ENCODE measurements around the gene STRIT1.
"Not testable (repeated sequence)": the region's sequence is repeated elsewhere in the genome, so short reads cannot be mapped to it uniquely, and the experiment has no call there.

STRIT1 gene

DNA sequence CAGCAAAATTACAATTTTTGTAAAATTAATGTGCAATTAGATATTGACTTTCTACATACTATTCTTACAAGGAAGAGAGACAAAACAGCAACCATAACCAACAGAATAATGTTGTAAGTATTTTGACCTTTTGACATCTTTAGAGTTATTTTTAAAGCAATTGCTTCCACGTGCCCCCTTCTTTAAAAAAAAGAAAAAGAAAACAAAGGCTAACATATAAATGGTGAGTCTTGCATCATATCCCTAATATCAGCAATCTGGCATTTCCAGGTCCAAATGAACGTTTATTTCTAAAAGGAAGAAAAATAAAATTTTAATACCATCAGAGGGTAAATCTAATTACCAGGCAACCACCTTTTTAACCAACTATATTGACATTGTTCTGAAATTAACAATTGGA is 19.3 kb upstream of the STRIT1 start:
- no peak for DNase-seq

DNA sequence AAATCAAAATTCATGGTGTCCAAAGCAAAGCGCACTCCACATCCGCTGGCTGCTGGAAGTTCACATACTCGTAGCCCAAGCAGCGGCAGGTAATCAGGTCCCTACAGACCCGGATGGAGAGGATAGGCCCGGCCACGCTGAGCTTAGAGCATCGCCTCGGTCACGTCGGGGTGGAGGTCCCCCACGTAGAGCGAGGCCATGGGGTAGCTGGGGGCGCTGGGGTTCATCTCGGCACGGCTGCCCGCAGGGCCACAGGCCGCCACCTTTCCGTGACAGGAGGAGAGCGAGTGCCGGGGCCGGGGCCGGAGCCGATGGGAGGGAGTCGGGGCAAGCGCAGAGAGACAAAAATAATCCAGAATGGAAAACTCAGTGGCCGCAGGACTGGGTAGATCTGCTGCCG is 16.1 kb upstream of the STRIT1 start:
- no peak for DNase-seq

DNA sequence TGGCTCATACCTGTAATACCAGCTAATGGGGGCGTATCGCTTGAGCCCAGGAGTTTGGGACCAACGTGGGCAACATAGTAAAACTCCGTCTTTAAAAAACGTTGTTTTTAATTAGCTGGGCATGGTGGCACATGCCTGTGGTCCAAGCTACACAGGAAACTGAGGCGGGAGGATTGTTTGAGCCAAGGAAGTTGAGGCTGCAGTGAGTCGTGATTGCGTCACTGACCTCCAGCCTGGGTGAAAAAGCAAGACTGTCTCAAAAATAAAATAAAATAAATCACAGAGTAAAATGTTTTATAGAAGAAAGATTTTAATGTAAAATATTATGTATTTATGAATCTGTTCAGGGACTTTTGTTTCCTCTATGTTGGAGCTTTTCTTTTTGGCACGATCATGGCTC is 15.3 kb upstream of the STRIT1 start:
- DNase-seq = no peak

DNA sequence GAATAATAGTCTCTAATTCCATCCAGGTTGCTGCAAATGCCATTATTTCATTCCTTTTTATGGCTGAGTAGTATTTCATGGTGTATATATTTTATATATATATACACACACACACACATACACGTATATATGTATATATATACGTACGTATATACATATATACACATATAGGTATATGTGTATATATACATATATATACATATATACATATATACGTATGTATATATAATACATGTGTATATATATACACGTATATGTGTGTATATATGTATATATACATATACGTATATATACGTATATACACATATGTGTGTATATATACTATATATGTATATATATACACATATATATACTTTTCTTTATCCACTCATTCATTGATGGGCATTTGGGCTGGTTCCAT is 13.7 kb upstream of the STRIT1 start:
- no peak for DNase-seq

DNA sequence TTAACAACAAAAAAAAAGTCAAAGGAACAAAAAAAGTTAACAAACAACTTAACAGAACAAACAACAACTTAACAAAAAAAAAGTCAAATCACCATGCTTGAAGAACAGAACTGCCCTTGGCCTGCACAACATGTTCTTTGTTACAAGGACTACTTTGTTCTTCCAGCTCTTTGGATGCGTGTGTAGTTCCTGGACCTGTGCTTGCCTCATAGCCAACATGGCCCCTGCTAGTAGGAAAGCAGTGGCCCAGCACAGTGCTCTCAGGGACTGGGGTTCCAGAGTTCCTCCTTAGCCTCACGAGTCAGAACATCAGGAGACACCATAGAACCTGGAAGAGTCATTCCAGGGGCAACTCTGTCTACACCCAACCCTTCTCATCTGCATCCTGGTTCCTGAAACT is 10.9 kb upstream of the STRIT1 start:
- no peak for DNase-seq

DNA sequence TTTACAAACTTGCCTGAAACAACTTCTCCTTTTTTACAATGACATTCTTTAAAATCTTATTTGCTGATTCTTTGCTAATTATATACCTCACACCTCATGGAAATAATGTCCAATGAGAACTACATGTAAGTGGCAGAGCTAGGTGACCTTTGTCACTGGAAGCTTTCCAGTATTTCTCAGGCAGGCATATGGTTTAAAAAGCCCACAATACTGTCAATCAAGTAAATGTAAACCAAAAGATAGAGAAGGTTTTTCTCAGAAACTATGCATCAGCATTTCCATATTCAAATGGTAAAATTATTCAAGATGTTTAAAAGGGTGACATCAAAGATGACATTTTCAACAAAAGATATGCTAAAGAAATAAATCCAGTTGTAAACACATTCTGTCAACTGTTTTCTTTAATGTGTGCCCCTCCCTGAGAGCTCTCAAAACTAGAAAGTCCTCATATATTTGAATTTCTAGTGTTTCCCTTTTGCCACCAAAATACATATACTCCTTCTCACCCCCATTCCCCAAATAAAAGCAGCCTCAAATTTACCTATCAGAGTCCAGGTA is 10.1 kb upstream of the STRIT1 start:
- no peak for DNase-seq

DNA sequence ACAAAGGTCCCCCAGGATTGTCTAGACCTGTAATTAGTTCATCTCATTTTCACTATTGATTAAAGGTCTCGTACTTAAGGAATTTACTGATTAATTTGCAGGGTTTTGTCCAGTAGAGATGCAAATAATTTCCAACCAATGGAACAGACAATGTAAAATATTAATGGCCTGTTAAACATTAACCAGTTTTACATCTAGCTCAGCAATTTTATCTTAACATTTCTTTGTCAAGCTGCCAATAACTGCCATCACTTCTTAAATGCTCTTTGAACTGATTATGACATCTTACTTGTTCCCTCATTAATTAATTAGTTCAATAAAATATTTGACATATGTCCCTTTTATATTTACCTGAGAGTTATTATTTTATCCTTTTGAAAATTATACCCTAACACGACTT is 9.4 kb upstream of the STRIT1 start:
- DNase-seq = no peak

DNA sequence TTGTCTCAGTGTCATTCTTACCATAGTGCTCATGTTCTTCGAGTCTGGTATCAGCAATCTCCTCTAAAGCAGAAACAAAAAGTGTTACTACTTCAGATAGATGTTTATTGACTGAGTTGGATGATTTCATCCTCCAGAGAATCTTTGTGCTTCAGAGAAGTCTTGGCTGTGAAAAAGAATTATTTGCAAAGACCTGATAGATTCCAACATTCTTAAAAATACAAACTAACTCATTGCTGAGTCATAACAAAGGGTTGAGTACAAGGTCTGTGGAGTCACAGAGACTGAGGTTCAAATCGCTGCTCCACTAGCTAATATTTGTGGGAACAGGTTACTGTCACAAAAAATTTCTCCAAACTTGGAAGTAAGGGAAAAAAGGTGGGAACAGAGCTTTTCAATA is 9.0 kb upstream of the STRIT1 start:
- DNase-seq = no peak

DNA sequence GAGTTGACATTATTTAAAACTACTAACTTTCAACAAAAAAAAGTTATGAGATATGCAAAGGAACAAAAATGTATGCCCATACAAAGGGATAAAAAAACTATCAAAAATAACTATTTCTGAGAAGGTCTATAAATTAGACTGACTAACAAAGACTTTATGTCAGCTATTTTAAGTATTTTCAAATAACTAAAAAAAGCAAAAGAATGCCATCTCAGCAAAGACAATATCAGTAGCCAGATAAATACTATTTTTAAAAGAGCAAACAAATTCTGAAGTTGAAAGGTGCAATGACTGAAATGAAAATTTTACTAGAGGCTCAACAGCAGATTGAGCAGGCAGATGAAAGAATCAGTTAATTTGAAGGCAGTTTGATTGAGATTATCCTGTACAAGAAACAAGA is 3.6 kb upstream of the STRIT1 start:
- DNase-seq = no peak

DNA sequence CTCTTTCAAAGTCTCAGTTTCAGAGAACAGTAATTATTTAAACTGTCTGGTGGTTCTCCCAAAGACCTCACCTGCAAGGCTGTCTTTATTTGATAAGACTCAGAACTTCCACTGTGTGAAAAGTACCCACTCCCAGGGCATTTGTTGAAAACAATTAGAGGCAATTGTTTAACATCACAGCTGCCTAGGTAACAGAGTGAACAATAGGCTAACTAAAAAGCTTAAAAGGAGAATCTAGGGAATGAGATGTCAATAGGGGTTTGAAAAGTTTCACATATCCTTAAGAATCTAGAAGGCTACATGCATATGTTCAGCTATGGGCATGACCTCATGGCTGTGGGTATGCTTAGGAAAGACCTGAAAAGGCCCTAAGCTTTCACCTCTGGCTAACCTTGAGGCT is 2.9 kb upstream of the STRIT1 start:
- no peak for DNase-seq

DNA sequence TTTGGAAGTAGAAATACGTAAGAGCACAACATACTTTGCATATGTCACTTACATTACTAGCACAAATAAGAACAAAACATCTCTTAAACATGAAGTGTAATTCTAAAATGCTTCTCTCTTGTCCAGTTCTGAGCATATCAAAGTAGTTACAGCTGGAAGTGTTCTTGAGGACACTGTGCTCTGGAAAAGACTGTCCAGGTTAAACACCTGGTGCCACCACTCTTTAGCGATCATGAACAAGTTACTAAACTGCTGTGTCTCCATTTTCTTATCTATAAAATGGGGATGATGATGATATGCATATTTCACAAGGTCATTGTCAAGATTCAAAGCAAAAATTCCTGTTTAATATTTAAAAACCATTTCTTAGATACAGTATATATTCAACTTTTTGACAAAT is 790 bp downstream of the STRIT1 start:
- DNase-seq = no peak

DNA sequence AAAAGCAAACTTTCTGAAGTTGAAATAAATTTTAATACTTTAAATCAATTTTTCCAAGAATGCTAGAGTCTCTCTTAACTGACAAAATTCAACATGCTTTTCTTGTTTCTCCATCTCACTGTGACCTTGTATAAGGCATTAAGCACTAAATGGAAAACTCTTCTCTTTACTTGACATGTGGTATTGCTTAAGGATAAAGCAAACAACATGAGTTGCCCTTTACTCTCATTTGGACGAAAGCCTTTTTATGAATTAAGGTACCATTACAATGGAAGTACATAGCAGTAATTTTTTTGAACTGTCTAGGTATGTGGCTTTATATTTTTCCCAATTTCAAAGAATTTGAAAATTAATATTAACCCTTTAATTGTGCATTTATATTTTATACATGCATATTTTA is 1.4 kb downstream of the STRIT1 start:
- DNase-seq = no peak

DNA sequence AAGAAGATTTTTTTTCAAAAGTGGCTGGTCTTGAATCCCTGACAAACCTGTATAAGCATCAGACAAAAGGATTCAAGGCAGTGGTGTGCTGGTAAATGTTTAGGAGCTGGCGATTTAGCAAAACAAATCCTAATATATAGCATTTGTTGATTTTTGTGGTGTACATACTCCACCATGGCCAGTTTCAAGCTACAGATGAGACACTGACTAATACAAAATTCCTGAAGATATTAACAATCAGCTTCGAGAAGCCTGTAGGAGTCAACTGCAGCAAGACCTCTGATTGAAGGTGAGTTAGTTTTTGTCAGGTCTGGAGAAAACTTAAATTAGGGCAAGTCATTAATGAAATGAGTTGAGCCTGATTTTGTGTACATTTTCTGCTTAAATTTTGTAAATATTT is 6.7 kb downstream of the STRIT1 start:
- DNase-seq = no peak

DNA sequence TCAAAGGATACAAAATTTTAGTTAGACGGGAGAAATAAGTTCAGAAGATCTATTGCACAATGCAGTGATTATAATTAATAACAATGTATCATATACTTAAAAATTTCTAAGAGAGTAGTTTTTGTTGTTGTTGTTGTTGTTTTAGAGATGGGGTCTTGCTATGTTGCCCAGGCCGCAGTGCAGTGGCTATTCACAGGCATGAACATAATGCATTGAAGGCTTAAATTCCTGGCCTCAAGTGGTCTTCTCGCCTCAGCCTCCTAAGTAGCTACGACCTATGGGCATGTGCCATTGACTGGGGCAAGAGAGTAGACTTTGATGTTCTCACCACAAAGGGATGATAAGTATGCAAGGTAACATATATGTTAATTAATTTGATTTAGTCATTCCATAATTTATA is 7.5 kb downstream of the STRIT1 start:
- no peak for DNase-seq

DNA sequence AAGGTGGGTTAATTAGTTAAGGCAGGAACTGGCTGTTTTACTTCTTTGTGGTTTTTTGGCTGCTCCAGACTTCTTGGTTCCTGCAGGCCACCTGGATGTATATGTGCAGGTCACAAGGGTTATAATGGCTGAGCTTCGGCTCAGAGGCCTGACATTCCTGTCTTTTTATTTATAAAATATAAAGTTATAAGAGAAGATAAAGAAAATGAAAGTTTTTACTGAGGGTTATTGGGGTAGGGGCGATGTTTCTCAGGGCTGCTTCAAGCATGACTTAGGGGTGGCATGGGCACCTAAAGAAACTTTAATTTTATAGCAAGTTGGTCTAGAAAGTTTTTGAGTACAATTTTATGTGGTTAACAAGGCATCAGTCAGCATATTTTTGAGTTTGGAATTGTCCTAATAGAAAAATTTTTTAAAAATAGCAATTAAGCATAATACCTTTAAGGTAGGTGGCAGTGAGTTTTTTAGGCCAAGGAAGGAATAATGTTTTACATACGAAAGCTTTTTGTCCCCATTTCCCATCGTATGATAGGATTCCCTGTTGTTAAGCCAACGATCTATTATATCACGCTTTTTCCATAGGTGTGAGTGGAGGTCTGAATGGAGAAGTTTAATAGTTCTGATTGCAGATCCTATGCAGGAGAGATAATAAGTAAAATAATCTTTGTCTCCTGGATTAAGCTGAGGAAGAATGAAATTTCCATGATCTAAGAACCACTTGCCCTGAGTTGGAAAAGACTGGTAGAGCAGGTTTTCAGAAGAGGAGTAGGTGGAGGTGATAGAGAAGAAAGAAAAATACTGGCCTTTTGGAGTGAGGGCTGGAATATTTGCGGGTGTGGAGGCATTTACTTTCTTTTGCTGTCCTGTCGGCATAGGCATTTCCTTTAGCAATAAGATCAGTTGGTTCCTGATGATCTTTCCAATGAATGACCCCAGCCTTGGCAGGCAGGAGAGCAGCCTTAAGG is 10.1 kb downstream of the STRIT1 start:
- no peak for DNase-seq

DNA sequence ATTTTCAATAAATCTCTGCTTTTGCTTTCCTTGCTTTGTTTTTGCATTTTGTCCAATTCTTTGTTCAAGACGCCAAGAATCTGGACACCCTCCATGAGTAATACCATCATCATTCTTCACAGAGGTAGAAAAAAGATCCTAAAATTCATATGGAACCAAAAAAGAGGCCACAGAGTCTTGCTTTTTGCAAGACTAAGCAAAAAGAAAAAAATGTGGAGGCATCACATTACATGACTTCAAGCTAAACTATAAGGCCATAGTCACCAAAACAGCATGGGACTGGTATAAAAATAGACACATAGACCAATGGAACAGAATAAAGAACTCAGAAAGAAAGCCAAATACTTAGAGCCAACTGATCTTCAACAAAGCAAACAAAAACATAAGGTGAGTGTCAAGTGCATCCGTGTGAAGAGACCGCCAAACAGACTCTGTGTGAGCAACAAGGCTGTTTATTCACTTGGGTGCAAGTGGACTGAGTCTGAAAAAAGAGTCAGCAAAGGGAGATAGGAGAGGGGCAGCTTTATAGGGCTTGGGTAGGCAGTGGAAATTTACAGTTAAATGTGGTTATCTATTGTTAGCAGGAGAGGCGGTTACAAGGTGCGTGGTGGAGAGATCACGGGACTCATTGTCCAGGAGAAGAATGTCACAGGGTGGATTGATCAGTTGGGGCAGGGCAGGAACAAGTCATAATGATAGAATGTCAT is 10.9 kb downstream of the STRIT1 start:
- DNase-seq = no peak

DNA sequence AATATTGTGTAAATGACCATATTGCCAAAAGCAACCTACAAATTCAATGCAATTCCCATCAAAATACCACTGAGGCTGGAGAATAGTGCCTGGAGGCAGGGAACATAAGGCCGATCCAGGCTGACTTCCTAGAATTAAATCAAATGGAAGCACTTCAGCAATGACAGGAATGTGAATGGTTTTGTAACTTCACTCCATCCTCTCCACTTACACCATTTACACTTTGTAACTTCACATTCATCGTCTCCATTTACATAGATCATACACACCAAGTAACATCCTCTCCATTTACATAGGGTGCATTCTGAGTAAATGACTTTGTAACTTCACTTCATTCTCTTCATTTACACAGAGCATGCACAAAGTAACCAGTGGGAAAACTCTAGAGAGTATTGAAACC is 11.6 kb downstream of the STRIT1 start:
- no peak for DNase-seq

DNA sequence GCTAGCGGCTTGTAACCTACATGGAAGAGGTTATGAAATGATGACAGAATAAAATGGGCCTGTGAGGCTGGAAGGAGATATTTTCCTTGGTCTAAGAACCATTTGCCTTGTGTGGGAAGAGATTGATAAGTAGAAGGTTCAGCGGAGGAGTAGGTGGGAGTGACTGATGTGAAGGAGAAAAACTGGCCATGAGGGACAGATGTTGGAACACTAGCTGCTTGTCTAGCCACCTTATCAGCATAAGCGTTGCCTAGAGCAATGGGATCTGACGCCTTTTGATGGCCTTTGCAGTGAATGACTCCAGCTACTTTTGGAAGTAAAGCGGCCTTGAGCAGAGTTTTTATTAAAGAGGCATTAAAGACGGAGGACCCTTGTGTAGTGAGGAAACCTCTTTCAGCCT is 17.4 kb downstream of the STRIT1 start:
- not testable (repeated sequence) for DNase-seq

DNA sequence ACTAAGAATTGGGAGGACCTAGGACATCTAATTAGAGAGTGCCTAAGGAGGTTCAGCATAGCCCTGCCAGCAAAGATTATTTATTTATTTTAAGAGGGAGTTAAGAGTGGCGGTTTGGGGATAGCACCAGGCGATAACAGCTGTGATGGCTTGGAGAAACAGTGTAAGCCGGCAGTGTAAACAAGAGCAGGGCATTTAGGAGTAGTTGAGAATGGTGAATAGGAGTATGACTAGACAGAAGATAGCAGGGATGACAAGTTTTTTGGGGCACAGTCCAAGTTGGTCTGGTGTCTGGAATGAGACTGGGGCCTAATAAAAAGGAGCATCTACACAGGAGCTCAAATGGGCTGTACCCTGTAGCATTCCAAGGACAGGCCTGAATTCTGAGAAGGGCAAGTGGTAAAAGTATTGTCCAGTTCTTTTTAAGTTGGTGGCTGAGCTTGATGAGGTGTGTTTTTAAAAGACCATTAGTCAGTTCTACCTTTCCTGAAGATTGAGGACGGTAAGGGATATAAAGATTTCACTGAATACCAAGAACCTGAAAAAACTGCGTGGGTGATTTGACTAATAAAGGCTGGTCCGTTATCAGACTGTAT is 18.2 kb downstream of the STRIT1 start:
- not testable (repeated sequence) for DNase-seq

DNA sequence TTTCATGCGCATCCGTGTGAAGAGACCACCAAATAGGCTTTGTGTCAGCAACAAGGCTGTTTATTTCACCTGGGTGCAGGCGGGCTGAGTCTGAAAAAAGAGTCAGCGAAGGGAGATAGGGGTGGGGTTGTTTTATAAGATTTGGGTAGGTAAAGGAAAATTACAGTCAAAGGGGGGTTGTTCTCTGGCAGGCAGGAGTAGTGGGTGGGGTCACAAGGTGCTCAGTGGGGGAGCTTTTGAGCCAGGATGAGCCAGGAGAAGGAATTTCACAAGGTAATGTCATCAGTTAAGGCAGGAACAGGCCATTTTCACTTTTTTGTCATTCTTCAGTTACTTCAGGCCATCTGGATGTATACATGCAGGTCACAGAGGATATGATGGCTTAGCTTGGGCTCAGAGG is 19.0 kb downstream of the STRIT1 start:
- DNase-seq = not testable (repeated sequence)

DNA sequence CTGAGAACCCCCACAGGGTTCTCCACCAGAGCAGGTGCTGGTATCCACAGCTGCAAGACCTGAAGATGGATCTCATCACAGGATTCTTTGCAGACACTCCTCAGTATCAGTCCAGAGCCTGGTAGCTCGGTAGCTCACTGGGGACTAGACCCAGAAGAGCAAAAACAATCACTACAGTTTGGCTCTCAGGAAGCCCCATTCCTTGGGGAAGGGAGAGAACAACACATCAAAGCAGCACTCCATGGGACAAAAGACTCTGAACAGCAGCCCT is 22.2 kb downstream of the STRIT1 start:
- DNase-seq = no peak

DNA sequence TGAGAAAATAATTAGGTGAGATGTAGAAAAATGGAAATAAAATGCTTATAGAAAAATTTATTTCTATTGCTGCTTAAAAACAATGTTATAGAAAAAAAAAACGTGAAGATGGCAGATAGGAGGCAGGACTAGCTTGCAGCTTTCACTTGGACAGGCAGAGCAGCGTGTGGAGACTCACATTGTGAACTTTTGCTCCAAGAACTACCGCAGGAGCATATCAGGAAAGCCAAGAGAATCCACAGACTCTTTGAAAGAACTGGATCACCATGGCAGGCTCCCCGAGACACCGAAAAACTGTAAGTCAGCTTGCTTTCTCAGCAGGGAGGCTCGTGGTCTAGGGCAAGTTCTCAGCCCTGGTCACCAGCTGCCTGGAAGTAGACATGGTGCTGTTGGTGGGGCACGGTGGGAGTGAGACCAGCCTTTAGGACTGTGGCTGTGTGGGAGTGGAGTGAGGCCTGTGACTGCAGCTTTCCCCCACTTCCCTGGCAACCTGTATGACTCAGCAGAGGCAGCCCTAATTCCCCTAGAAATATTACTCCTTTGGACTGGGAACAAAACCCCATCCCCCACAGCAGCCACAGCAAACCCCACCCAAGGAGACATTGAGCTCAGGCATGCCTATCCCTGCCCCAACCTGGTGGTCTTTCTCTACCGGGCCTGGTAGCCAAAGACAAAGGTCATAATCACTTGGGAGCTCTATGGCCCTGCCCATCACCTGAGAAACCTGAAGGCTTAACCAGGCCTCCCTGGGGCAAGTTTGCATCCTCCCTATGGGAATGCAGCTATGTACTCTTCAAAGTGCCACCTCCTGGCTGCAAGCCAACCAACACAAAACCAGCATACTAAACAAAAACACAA is 22.8 kb downstream of the STRIT1 start:
- DNase-seq = no peak

DNA sequence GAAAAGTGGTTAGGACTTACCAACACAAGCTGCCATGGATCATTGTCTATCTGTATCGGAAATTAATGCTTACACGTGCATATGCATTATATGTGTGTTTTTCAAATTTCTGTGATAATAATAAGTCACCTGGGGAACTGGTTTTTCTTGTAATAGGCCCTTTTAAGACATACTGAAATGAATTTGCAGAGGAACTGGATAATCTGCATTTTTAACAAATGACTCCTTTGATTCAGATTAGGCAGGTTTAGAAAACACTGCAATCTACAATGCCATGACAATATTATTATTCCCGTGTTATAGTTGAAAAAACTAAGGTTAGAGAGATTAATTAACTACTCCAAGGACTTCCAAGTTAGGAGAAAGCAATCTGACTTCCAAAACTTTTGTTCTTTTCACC is 23.4 kb downstream of the STRIT1 start:
- DNase-seq = no peak
